Fibroblast of villous mesenchyme (primary cell): Measurements from ENCODE around the gene ISCU. TPM values are rescaled to one million over a fixed set of nuclear protein-coding genes. Genes with fewer than 3 reads are reported as not detected.

ENCODE experiments used
- DNase-seq: peaks from one replicate; pipeline ENCODE4 v3.0.0-alpha.2; 2010; ENCODE audit warnings: low read depth
- H3K4me3 ChIP-seq: 2 replicates; pipeline ENCODE4 v1.5.1; 2011; ENCODE audit warnings: low read depth, mild to moderate bottlenecking, low read length
- CTCF ChIP-seq: IDR thresholded peaks from 2 replicates; pipeline ENCODE4 v1.5.1; 2012; ENCODE audit warnings: low read depth, mild to moderate bottlenecking, low read length; ENCODE audit not compliant: insufficient read depth
- total RNA-seq: library from RNA; depleted of rRNA; stranded (reverse); fragments of >200 nt; gene quantifications from 2 replicates; pipeline ENCODE4 v1.2.3, GENCODE V29; 2012

Gene ISCU
- total RNA-seq, 1 donor: 105 TPM

DNA sequence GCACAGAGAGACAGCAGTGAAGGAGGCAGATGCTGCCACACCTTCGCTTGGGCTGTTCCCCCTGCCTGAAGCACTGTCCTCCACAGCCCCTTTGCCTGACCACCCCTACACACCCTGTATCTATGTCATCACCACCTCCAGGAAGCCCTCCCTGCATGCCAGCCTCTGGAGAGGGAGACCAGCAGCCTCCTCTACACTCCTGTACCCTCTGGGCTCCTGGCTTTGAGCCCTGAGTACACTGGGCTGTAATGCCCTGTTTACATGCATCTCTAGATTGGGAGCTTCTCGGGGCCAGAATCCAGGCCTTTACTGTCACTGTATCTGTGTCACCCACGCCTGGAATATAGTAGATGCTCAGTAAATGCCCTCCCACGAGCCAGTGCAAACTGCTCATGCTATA, 41.3 kb downstream of the ISCU start:
- no peak for TF ChIP-seq CTCF
- no peak overlapping the region for H3K4me3 ChIP-seq
- DNase-seq: no peak

GRCh38 chr12:108604208-108604941, 42.0 kb downstream of the ISCU start:
- no peak overlapping the region for H3K4me3 ChIP-seq
- TF ChIP-seq CTCF: no peak
- no peak for DNase-seq

DNA sequence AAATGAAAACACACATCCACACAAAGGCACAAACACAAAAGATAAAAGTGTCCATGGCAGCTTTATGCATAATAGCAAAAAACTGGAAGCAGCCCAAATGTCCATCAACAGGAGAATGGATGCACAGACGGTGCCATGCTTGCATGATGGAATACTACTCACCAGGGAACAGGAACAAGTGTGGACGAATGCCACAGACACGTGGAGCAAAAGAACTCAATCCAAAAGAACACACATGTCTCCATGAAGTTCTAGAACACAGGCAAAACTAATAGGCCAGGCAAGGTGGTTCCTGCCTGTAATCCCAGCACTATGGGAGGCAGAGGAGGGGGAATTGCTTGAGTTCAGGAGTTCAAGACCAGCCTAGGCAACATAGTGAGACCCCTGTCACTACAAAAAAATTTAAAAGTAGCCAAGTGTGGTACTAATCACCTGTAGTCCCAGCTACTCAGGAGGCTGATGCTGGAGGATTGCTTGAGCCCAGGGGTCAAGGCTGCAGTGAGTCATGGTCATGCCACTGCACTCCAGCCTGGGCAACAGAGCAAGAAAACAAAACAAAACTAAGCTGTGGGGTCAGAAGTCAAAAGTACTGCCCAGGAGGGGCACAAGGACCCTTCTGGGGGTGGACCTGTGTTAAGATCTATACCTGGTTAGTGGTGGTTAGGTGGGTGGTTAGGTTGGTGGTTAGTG, 42.7 kb downstream of the ISCU start:
- peak; percentile 72 for DNase-seq
- TF ChIP-seq CTCF: no peak
- no peak overlapping the region for H3K4me3 ChIP-seq

- no peak overlapping the region for H3K4me3 ChIP-seq
- no peak for TF ChIP-seq CTCF
- no peak for DNase-seq
These were observed 43.5 kb downstream of the ISCU start for GRCh38 chr12:108605690-108606406.

GRCh38 chr12:108606492-108606891, 44.1 kb downstream of the ISCU start:
- TF ChIP-seq CTCF: no peak
- peak; percentile 51 for DNase-seq
- H3K4me3 ChIP-seq: no peak overlapping the region

- DNase-seq: no peak
- no peak for TF ChIP-seq CTCF
- H3K4me3 ChIP-seq: no peak overlapping the region
These were observed 45.7 kb downstream of the ISCU start for GRCh38 chr12:108607981-108608600.
